SK-N-SH treated with all-trans-retinoic acid at 6 μM for 48 hours (cell line): ENCODE results near the gene PTPRG.

ENCODE experiments used
- ATAC-seq: fragments of 200-7000 bp; cut with Tn5 transposase; 3 replicates; pipeline ENCODE4 v1.9.1; 2020; ENCODE audit warnings: mild to moderate bottlenecking, moderate library complexity
- ARNTL ChIP-seq: fragments of 450-650 bp; formaldehyde crosslinking; IDR thresholded peaks from 2 replicates; pipeline ENCODE4 v1.5.0; 2020; ENCODE audit warnings: low read depth, mild to moderate bottlenecking, moderate library complexity, borderline replicate concordance
- CSDC2 ChIP-seq: fragments of 250-450 bp; sonication (Bioruptor Pico); IDR thresholded peaks from 2 replicates; pipeline ENCODE4 v1.5.0; 2020; ENCODE audit warnings: mild to moderate bottlenecking, moderate library complexity
- ESRRG ChIP-seq: fragments of 250-450 bp; sonication (Bioruptor Pico); IDR thresholded peaks from 2 replicates; pipeline ENCODE4 v1.6.1; 2021; ENCODE audit warnings: mild to moderate bottlenecking
- GLIS3 ChIP-seq: fragments of 250-450 bp; sonication (Bioruptor Pico); IDR thresholded peaks from 2 replicates; pipeline ENCODE4 v1.5.0; 2020; ENCODE audit warnings: mild to moderate bottlenecking, moderate library complexity
- ISL1 ChIP-seq: fragments of 250-450 bp; sonication (Bioruptor Pico); IDR thresholded peaks from 2 replicates; pipeline ENCODE4 v2.1.2; 2022; ENCODE audit warnings: mild to moderate bottlenecking, moderate library complexity
- OSR1 ChIP-seq: fragments of 250-450 bp; sonication (Bioruptor Pico); IDR thresholded peaks from 2 replicates; pipeline ENCODE4 v1.8.0; 2022; ENCODE audit warnings: moderate library complexity, mild to moderate bottlenecking, inconsistent platforms
- PPARA ChIP-seq: fragments of 250-450 bp; sonication (Bioruptor Pico); IDR thresholded peaks from 2 replicates; pipeline ENCODE4 v1.5.0; 2020; ENCODE audit warnings: mild to moderate bottlenecking, borderline replicate concordance
- SNAI2 ChIP-seq: fragments of 250-450 bp; sonication (Bioruptor Pico); IDR thresholded peaks from 2 replicates; pipeline ENCODE4 v1.5.0; 2020; ENCODE audit warnings: mild to moderate bottlenecking, moderate library complexity
- TCF4 ChIP-seq: fragments of 250-450 bp; sonication (Bioruptor Pico); IDR thresholded peaks from 2 replicates; pipeline ENCODE4 v1.8.0; 2021; ENCODE audit warnings: mild to moderate bottlenecking, moderate library complexity, borderline replicate concordance
- TOX ChIP-seq: fragments of 250-450 bp; sonication (Bioruptor Pico); IDR thresholded peaks from 2 replicates; pipeline ENCODE4 v1.8.0; 2021; ENCODE audit warnings: mild to moderate bottlenecking, moderate library complexity, borderline replicate concordance
- ZC3H10 ChIP-seq: fragments of 250-450 bp; sonication (Bioruptor Pico); IDR thresholded peaks from 2 replicates; pipeline ENCODE4 v1.5.1; 2021; ENCODE audit warnings: mild to moderate bottlenecking, moderate library complexity
- ZFP3 ChIP-seq: fragments of 250-450 bp; sonication (Bioruptor Pico); IDR thresholded peaks from 2 replicates; pipeline ENCODE4 v1.5.0; 2020; ENCODE audit warnings: mild to moderate bottlenecking, moderate library complexity
- ZFP30 ChIP-seq: fragments of 450-650 bp; formaldehyde crosslinking; IDR thresholded peaks from 2 replicates; pipeline ENCODE4 v1.5.0; 2022; ENCODE audit warnings: mild to moderate bottlenecking, moderate library complexity
- ZNF565 ChIP-seq: fragments of 450-650 bp; formaldehyde crosslinking; conservative IDR thresholded peaks from 2 replicates; pipeline ENCODE4 v1.5.0; 2020; ENCODE audit warnings: low read depth, mild to moderate bottlenecking, moderate library complexity
- ZNF70 ChIP-seq: fragments of 450-650 bp; formaldehyde crosslinking; IDR thresholded peaks from 2 replicates; pipeline ENCODE4 v1.5.0; 2020; ENCODE audit warnings: mild to moderate bottlenecking, moderate library complexity
- ZNF8 ChIP-seq: fragments of 450-650 bp; formaldehyde crosslinking; IDR thresholded peaks from 2 replicates; pipeline ENCODE4 v1.5.0; 2020; ENCODE audit warnings: mild to moderate bottlenecking, moderate library complexity
- TF ChIP-seq, protein P1 (sequence below): fragments of 250-450 bp; sonication (Bioruptor Pico); IDR thresholded peaks from 2 replicates; pipeline ENCODE4 v1.8.0; 2020; ENCODE audit warnings: mild to moderate bottlenecking, moderate library complexity, borderline replicate concordance
- TF ChIP-seq, protein P2 (sequence below): fragments of 250-450 bp; sonication (Bioruptor Pico); IDR thresholded peaks from 2 replicates; pipeline ENCODE4 v1.8.0; 2021; ENCODE audit warnings: low read depth, mild to moderate bottlenecking, moderate library complexity, borderline replicate concordance
- TF ChIP-seq, protein P3 (sequence below): fragments of 250-450 bp; sonication (Bioruptor Pico); IDR thresholded peaks from 2 replicates; pipeline ENCODE4 v1.5.1; 2021; ENCODE audit warnings: mild to moderate bottlenecking, moderate library complexity
- TF ChIP-seq, protein P4 (sequence below): fragments of 250-450 bp; sonication (Bioruptor Pico); IDR thresholded peaks from 2 replicates; pipeline ENCODE4 v1.5.0; 2020; ENCODE audit warnings: mild to moderate bottlenecking, moderate library complexity
- TF ChIP-seq, protein P5 (sequence below): fragments of 250-450 bp; sonication (Bioruptor Pico); IDR thresholded peaks from 2 replicates; pipeline ENCODE4 v1.5.1; 2020; ENCODE audit warnings: low read depth, mild to moderate bottlenecking, moderate library complexity

Gene PTPRG

DNA sequence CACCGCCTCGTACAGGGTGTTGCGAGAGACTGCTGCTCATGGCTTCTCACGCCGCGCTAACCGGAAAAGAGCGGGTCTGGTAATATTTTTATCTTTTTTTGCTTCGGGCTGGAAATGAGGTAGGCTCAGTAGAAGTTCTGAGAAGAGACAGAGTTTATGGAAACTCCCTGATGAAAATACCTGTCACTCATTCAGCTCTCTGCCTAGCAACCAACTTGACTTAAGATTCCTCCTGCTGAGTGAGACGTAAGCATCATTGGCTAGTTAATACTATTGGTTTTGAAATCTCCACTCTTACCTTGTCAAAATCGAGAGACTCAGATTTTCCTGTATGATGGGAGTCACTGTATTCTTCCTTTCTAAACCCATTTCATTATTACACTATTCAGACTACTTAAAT lies 181.7 kb downstream of the PTPRG start:
- TF ChIP-seq CSDC2 (no peak), OSR1 (no peak)
- ATAC-seq = no peak

DNA sequence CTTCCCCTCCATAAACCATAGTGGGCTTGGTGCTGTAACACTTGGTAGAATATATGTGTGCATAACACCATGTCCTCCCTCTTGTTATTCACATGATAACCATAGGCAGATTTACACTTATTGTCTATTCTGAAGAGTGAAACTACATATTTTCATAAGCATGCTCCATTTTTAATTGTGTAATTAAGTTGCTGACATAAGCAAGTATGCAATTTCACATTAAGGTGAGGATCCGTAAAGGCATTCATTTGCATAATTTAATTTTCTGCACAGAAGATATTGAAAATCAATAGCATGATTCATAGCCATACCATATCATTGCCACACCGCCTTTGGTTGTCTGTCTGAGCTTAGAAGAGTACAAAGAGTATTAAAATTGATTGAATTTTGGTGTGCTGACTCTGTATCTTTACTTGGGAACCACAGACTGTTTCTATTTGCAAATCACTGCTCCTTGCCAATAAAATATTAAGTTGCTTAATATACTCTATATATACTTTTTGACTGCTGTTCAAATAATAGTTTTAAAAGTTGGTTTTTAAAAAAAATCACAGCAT lies 182.4 kb downstream of the PTPRG start:
- TF ChIP-seq TOX = no peak
- no peak for TF ChIP-seq OSR1
- TF ChIP-seq TCF4 (CRISPR knock-in tag) = no peak
- TF ChIP-seq GLIS3 (CRISPR knock-in tag) = no peak
- TF ChIP-seq, protein P1, sequence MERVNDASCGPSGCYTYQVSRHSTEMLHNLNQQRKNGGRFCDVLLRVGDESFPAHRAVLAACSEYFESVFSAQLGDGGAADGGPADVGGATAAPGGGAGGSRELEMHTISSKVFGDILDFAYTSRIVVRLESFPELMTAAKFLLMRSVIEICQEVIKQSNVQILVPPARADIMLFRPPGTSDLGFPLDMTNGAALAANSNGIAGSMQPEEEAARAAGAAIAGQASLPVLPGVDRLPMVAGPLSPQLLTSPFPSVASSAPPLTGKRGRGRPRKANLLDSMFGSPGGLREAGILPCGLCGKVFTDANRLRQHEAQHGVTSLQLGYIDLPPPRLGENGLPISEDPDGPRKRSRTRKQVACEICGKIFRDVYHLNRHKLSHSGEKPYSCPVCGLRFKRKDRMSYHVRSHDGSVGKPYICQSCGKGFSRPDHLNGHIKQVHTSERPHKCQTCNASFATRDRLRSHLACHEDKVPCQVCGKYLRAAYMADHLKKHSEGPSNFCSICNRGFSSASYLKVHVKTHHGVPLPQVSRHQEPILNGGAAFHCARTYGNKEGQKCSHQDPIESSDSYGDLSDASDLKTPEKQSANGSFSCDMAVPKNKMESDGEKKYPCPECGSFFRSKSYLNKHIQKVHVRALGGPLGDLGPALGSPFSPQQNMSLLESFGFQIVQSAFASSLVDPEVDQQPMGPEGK (CRISPR knock-in tag) = no peak
- TF ChIP-seq ZC3H10 (CRISPR knock-in tag) = no peak
- TF ChIP-seq, protein P2, sequence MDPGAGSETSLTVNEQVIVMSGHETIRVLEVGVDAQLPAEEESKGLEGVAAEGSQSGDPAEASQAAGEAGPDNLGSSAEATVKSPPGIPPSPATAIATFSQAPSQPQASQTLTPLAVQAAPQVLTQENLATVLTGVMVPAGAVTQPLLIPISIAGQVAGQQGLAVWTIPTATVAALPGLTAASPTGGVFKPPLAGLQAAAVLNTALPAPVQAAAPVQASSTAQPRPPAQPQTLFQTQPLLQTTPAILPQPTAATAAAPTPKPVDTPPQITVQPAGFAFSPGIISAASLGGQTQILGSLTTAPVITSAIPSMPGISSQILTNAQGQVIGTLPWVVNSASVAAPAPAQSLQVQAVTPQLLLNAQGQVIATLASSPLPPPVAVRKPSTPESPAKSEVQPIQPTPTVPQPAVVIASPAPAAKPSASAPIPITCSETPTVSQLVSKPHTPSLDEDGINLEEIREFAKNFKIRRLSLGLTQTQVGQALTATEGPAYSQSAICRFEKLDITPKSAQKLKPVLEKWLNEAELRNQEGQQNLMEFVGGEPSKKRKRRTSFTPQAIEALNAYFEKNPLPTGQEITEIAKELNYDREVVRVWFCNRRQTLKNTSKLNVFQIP (CRISPR knock-in tag) = no peak
- TF ChIP-seq CSDC2 = no peak
- TF ChIP-seq ARNTL (CRISPR knock-in tag) = no peak
- no peak for TF ChIP-seq ZNF565 (CRISPR knock-in tag)
- TF ChIP-seq, protein P3, sequence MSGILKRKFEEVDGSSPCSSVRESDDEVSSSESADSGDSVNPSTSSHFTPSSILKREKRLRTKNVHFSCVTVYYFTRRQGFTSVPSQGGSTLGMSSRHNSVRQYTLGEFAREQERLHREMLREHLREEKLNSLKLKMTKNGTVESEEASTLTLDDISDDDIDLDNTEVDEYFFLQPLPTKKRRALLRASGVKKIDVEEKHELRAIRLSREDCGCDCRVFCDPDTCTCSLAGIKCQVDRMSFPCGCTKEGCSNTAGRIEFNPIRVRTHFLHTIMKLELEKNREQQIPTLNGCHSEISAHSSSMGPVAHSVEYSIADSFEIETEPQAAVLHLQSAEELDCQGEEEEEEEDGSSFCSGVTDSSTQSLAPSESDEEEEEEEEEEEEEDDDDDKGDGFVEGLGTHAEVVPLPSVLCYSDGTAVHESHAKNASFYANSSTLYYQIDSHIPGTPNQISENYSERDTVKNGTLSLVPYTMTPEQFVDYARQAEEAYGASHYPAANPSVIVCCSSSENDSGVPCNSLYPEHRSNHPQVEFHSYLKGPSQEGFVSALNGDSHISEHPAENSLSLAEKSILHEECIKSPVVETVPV (CRISPR knock-in tag) = no peak
- TF ChIP-seq, protein P4, sequence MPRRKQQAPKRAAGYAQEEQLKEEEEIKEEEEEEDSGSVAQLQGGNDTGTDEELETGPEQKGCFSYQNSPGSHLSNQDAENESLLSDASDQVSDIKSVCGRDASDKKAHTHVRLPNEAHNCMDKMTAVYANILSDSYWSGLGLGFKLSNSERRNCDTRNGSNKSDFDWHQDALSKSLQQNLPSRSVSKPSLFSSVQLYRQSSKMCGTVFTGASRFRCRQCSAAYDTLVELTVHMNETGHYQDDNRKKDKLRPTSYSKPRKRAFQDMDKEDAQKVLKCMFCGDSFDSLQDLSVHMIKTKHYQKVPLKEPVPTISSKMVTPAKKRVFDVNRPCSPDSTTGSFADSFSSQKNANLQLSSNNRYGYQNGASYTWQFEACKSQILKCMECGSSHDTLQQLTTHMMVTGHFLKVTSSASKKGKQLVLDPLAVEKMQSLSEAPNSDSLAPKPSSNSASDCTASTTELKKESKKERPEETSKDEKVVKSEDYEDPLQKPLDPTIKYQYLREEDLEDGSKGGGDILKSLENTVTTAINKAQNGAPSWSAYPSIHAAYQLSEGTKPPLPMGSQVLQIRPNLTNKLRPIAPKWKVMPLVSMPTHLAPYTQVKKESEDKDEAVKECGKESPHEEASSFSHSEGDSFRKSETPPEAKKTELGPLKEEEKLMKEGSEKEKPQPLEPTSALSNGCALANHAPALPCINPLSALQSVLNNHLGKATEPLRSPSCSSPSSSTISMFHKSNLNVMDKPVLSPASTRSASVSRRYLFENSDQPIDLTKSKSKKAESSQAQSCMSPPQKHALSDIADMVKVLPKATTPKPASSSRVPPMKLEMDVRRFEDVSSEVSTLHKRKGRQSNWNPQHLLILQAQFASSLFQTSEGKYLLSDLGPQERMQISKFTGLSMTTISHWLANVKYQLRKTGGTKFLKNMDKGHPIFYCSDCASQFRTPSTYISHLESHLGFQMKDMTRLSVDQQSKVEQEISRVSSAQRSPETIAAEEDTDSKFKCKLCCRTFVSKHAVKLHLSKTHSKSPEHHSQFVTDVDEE = no peak
- no peak for ATAC-seq

DNA sequence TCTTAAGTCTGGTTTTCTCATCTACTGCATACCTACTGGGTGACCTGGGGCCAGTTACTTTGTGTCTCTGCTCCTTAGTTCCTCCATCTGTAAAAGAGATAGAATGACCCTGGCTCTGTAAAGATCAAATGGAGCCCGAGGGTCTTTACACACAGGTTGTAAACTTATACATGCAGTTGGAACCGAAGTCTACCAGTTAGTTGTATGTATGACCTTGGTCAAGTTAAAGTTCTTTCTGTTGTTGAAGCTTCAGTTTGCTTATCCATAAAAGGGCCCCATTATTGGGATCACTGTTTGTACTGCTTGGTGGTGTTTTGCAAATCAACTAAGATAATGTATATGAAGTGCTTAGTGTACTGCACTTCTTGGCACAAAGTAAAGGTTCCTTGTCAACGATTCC lies 186.9 kb downstream of the PTPRG start:
- no peak for TF ChIP-seq ESRRG
- TF ChIP-seq SNAI2 = no peak
- ATAC-seq = no peak

DNA sequence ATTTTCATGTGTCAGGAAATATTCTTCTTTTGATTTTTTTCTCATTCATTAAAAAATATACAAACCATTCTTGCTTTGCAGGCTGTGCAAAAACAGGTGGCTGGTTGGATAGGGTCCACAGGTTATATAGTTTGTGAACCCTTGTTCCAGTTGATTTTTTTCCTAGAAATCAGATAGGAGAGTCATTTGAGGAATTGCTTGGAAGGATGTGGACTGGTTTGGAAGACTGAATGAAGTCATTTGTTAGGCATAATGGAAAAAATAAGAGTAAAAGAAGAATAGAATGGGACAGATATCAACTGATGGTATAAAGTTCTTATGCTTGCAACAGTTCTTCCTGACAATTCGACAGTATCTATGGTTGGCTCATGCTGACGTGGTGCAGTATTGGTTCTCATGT lies 189.4 kb downstream of the PTPRG start:
- no peak for TF ChIP-seq TOX
- no peak for TF ChIP-seq GLIS3 (CRISPR knock-in tag)

DNA sequence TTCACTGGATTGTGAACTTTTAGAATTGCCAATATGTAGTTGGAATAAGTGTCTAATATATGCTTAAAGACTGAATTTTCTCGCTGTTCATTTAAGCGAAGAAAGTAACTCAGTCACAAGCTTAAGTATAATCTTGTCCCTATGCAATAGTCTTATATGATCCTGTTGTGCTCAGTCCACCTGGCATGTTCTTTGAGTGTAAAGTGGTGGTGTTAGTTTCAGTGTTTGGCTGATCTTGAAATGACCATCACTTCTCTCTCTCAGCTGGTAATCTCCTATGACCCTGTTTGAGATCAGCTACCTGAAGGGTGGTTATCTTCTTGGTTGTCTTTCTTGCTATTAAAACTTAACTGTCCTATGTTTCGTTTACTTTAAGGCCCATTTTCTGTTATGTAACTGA lies 197.5 kb downstream of the PTPRG start:
- ATAC-seq = no peak
- TF ChIP-seq PPARA (CRISPR knock-in tag) (no peak), ZFP30 (CRISPR knock-in tag) (no peak), ZC3H10 (CRISPR knock-in tag) (no peak), ZFP3 (CRISPR knock-in tag) (no peak), GLIS3 (CRISPR knock-in tag) (no peak), ZNF8 (CRISPR knock-in tag) (no peak), ZNF70 (CRISPR knock-in tag) (no peak), ISL1 (CRISPR knock-in tag) (no peak)
- TF ChIP-seq, protein P3 (CRISPR knock-in tag) = no peak
- TF ChIP-seq, protein P4 = no peak
- TF ChIP-seq, protein P5, sequence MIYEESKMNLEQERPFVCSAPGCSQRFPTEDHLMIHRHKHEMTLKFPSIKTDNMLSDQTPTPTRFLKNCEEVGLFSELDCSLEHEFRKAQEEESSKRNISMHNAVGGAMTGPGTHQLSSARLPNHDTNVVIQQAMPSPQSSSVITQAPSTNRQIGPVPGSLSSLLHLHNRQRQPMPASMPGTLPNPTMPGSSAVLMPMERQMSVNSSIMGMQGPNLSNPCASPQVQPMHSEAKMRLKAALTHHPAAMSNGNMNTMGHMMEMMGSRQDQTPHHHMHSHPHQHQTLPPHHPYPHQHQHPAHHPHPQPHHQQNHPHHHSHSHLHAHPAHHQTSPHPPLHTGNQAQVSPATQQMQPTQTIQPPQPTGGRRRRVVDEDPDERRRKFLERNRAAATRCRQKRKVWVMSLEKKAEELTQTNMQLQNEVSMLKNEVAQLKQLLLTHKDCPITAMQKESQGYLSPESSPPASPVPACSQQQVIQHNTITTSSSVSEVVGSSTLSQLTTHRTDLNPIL = no peak

More for the DNA sequence above, 189.4 kb downstream of the PTPRG start:
- ATAC-seq = no peak
